CD14-positive monocyte (primary cell): ENCODE data around the gene REG3G. TPM values are rescaled to one million over a fixed set of nuclear protein-coding genes. Genes with fewer than 3 reads are reported as not detected.
A peak's percentile ranks its signal among the peaks of the same experiment; 100 is the strongest.

ENCODE experiments used
- DNase-seq, 3 donors: peaks; one replicate each; pipeline ENCODE4 v3.0.0-alpha.2; 2011 to 2022
- H2AFZ ChIP-seq: 2 replicates; pipeline ENCODE4 v1.6.0; 2012; ENCODE audit warnings: mild to moderate bottlenecking, low read depth, low read length, inconsistent platforms; ENCODE audit not compliant: insufficient read depth, poor library complexity, severe bottlenecking
- H3K27ac ChIP-seq, 2 donors: 1 replicate in 1 of 2; 2 replicates in 1 of 2; pipeline ENCODE4 v1.5.1; 2012 to 2013; ENCODE audit warnings: low read length in 2 of 2, control low read depth in 1 of 2, inconsistent platforms in 1 of 2, low read depth in 1 of 2, mild to moderate bottlenecking in 1 of 2
- H3K27me3 ChIP-seq, 2 donors: one replicate each; pipeline versions ENCODE4 v1.6.0 to v1.6.1; 2011 to 2013; ENCODE audit warnings: low read length in 2 of 2; ENCODE audit not compliant: control insufficient read depth in 2 of 2, insufficient read depth in 2 of 2
- H3K36me3 ChIP-seq, 2 donors: replicated peaks in 1 of 2; 1 replicate in 1 of 2; 2 replicates in 1 of 2; pipeline versions ENCODE4 v1.5.1 to v1.6.1; 2012 to 2013; ENCODE audit warnings: low read length in 2 of 2, control low read depth in 1 of 2, inconsistent platforms in 1 of 2, mild to moderate bottlenecking in 1 of 2; ENCODE audit not compliant: insufficient read depth in 2 of 2, control insufficient read depth in 1 of 2
- H3K4me1 ChIP-seq, 2 donors: 1 replicate in 1 of 2; 2 replicates in 1 of 2; pipeline versions ENCODE4 v1.5.1 to v1.6.1; 2012 to 2013; ENCODE audit warnings: low read length in 2 of 2, control low read depth in 1 of 2, inconsistent platforms in 1 of 2, mild to moderate bottlenecking in 1 of 2, moderate library complexity in 1 of 2; ENCODE audit not compliant: insufficient read depth in 2 of 2, control insufficient read depth in 1 of 2
- H3K4me2 ChIP-seq: replicated peaks from 2 replicates; pipeline ENCODE3; 2012; ENCODE audit warnings: low read length, moderate library complexity, mild to moderate bottlenecking; ENCODE audit not compliant: poor library complexity, severe bottlenecking; ENCODE audit errors: extremely low read depth
- H3K4me3 ChIP-seq, 3 experiments: fragments of 200-600 bp in 1 of 3; sonication (generic) in 1 of 3; replicated peaks in 1 of 3; 1 replicate in 2 of 3; 2 replicates in 1 of 3; pipeline ENCODE4 v1.5.1; 2011 to 2013; ENCODE audit warnings: low read length in 3 of 3, mild to moderate bottlenecking in 3 of 3, control low read depth in 2 of 3, low read depth in 2 of 3, inconsistent platforms in 1 of 3, moderate library complexity in 1 of 3
- H3K79me2 ChIP-seq: 2 replicates; pipeline ENCODE4 v1.6.0; 2012; ENCODE audit warnings: mild to moderate bottlenecking, control low read depth, inconsistent platforms, low read length, moderate library complexity; ENCODE audit not compliant: insufficient read depth
- H3K9ac ChIP-seq: 2 replicates; pipeline ENCODE4 v1.6.0; 2017; ENCODE audit warnings: low read length, mild to moderate bottlenecking; ENCODE audit not compliant: insufficient read depth, poor library complexity, severe bottlenecking
- H3K9me3 ChIP-seq, 2 donors: replicated peaks in 1 of 2; 1 replicate in 1 of 2; 2 replicates in 1 of 2; pipeline versions ENCODE4 v1.5.1 to v1.6.1; 2012 to 2013; ENCODE audit warnings: low read length in 2 of 2, control low read depth in 1 of 2; ENCODE audit not compliant: control insufficient read depth in 1 of 2, insufficient read depth in 1 of 2
- H4K20me1 ChIP-seq: 2 replicates; pipeline ENCODE4 v1.6.0; 2012; ENCODE audit warnings: mild to moderate bottlenecking, low read length, control low read depth, moderate library complexity; ENCODE audit not compliant: insufficient read depth
- H3K27ac Mint-ChIP-seq, 7 donors: one replicate each; pipeline ENCODE4 v1.8.0; 2020; ENCODE audit warnings: mild to moderate bottlenecking in 7 of 7, mixed read lengths in 7 of 7, moderate library complexity in 6 of 7, inconsistent platforms in 2 of 7
- H3K27me3 Mint-ChIP-seq, 3 donors: one replicate each; pipeline ENCODE4 v1.8.0; 2021 to 2022; ENCODE audit warnings: low read depth in 3 of 3, mild to moderate bottlenecking in 3 of 3, mixed read lengths in 3 of 3, moderate library complexity in 3 of 3, inconsistent platforms in 1 of 3
- H3K36me3 Mint-ChIP-seq, 2 donors: one replicate each; pipeline ENCODE4 v1.8.0; 2020; ENCODE audit warnings: mixed read lengths in 2 of 2, inconsistent platforms in 1 of 2, mild to moderate bottlenecking in 1 of 2
- H3K4me1 Mint-ChIP-seq: one replicate; pipeline ENCODE4 v1.8.0; 2020; ENCODE audit warnings: mild to moderate bottlenecking, mixed read lengths
- H3K4me3 Mint-ChIP-seq, 2 donors: one replicate each; pipeline ENCODE4 v1.8.0; 2020; ENCODE audit warnings: mild to moderate bottlenecking in 2 of 2, mixed read lengths in 2 of 2, moderate library complexity in 1 of 2
- H3K9me3 Mint-ChIP-seq, 7 donors: one replicate each; pipeline ENCODE4 v1.8.0; 2020 to 2022; ENCODE audit warnings: mixed read lengths in 7 of 7, mild to moderate bottlenecking in 6 of 7, moderate library complexity in 6 of 7, inconsistent platforms in 2 of 7
- WGBS: methylation state at CpG from one replicate; pipeline ENCODE4 v1.1.5; 2013; ENCODE audit warnings: missing lambda C conversion rate; ENCODE audit not compliant: insufficient coverage; 5-methylcytosine and 5-hydroxymethylcytosine counted together
- intact Hi-C, 2 donors: fragments of 100-400 bp; cut with micrococcal nuclease; formaldehyde crosslinking; loops; one replicate each; pipeline versions ENCODE4 v1.15.0 to v1.15.1; 2023
- polyA plus RNA-seq, 3 donors: library from polyadenylated mRNA; depleted of rRNA in 1 of 3; unstranded in 2 of 3; stranded (reverse) in 1 of 3; fragments of 300-500 nt in 2 of 3; fragments of >200 nt in 1 of 3; fragmentation: Illumina TruSeq in 2 of 3; gene quantifications; 1 replicate in 2 of 3; 2 replicates in 1 of 3; pipeline ENCODE4 v1.2.3, GENCODE V29; 2012 to 2021
- TF ChIP-seq, protein P1 (sequence below): fragments of 200-600 bp; IDR thresholded peaks from one replicate; pipeline ENCODE4 v1.8.0; 2022; ENCODE audit warnings: antibody characterized with exemption, mild to moderate bottlenecking

REG3G gene
- polyA plus RNA-seq, 3 donors = not detected

GRCh38 chr2:79001285-79001684 lies 24.2 kb upstream of the REG3G start:
- H3K4me1 ChIP-seq = no peaks in the 10 kb centered on the region
- H3K36me3 ChIP-seq = no peaks in the 10 kb centered on the region
- intact Hi-C loops = no loop called here
- Mint-ChIP-seq H3K36me3 (no peaks in the 10 kb centered on the region), H3K4me3 (no peak overlapping the region), H3K27me3 (peaks cover 5 to 8% (median 6%) of the 10 kb centered on the region in 3 donors), H3K4me1 (peaks cover 2% of the 10 kb centered on the region), H3K27ac (peak overlapping the region in 1 of 7 donors; percentile 0), H3K9me3 (peaks cover 0 to 2% (median 0%) of the 10 kb centered on the region in 7 donors)
- H3K4me2 ChIP-seq = no peak overlapping the region
- no peak overlapping the region for H3K27ac ChIP-seq
- H3K27me3 ChIP-seq = peaks cover 0 to 5% of the 10 kb centered on the region in 2 donors
- H3K4me3 ChIP-seq = no peak overlapping the region
- no peaks in the 10 kb centered on the region for H3K79me2 ChIP-seq
- no peak overlapping the region for H3K9ac ChIP-seq
- WGBS = 100% methylated on average over 1 of the region's 1 CpG
- TF ChIP-seq, protein P1, sequence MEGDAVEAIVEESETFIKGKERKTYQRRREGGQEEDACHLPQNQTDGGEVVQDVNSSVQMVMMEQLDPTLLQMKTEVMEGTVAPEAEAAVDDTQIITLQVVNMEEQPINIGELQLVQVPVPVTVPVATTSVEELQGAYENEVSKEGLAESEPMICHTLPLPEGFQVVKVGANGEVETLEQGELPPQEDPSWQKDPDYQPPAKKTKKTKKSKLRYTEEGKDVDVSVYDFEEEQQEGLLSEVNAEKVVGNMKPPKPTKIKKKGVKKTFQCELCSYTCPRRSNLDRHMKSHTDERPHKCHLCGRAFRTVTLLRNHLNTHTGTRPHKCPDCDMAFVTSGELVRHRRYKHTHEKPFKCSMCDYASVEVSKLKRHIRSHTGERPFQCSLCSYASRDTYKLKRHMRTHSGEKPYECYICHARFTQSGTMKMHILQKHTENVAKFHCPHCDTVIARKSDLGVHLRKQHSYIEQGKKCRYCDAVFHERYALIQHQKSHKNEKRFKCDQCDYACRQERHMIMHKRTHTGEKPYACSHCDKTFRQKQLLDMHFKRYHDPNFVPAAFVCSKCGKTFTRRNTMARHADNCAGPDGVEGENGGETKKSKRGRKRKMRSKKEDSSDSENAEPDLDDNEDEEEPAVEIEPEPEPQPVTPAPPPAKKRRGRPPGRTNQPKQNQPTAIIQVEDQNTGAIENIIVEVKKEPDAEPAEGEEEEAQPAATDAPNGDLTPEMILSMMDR = no peak
- no peak for DNase-seq
- H4K20me1 ChIP-seq = no peaks in the 10 kb centered on the region
- no peak overlapping the region for H2AFZ ChIP-seq
- H3K9me3 ChIP-seq = no peaks in the 10 kb centered on the region

DNA sequence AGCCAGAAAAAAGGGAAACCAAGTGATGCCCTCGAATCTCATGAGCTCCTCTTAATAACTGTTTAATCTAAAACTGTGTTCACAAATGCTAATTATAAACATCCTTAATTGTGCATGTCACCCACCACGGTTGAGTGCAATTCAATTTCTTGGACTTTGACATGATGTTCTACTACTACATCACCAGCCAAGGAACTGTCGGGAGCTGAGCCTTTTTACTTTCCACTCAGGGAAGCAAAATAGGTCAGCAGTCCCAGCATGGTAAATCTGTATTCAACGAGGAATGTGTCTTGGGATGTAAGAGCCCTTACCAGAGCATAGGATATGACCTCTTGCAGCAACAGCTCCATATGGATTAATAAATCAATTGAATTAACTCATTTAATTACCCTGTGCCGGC lies 20.8 kb upstream of the REG3G start:
- Histone ChIP-seq H4K20me1 (no peaks in the 10 kb centered on the region), H3K27ac (no peak overlapping the region), H2AFZ (no peak overlapping the region), H3K27me3 (no peaks in the 10 kb centered on the region), H3K4me3 (no peak overlapping the region), H3K9ac (no peak overlapping the region), H3K4me2 (no peak overlapping the region), H3K4me1 (no peaks in the 10 kb centered on the region), H3K36me3 (no peaks in the 10 kb centered on the region), H3K9me3 (no peaks in the 10 kb centered on the region), H3K79me2 (no peaks in the 10 kb centered on the region)
- H3K27me3 Mint-ChIP-seq = peaks cover 0 to 5% (median 4%) of the 10 kb centered on the region in 3 donors
- H3K9me3 Mint-ChIP-seq = peaks cover 0 to 2% (median 0%) of the 10 kb centered on the region in 7 donors
- H3K4me3 Mint-ChIP-seq = no peak overlapping the region
- no peak overlapping the region for H3K27ac Mint-ChIP-seq
- H3K36me3 Mint-ChIP-seq = no peaks in the 10 kb centered on the region
- TF ChIP-seq, protein P1 = no peak
- WGBS = no CpG with 5 or more reads among the region's 5 CpGs
- no peak for DNase-seq
- intact Hi-C loops = no loop called here
- H3K4me1 Mint-ChIP-seq = peaks cover 2% of the 10 kb centered on the region
